ENCODE measurements around the gene ADAMTSL1.

Gene ADAMTSL1

DNA sequence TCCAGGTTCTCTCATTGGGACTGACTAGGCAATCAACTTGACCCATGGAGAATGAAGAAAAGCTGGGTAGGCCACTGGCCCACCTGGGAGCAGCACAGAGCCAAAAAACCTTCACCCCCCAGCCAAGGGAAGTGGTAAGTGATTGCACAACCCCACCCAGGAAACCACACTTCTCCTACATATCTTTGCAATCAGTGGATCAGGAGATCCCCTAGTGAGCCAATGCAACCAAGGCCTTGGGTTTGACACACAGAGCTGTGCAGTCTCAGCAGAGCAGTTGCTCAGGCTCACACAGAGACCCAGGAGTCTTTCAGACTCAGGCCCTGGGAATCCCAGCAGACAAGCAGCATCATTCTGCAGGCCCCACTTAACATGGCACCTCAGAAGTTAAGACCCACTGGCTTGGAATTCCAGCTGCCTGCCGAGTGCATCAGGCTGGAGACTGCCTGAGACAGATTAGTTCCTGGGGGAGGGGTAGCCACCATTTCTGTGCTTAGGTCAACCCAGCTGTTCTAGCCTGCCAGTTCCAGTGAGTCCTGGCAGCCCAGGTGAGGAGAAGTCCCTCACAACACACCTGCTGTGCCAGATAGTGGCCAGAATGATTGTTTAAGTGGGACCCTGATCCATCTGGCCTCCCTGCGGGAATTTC lies 422.7 kb downstream of the ADAMTSL1 start:
- TF ChIP-seq, protein P1, sequence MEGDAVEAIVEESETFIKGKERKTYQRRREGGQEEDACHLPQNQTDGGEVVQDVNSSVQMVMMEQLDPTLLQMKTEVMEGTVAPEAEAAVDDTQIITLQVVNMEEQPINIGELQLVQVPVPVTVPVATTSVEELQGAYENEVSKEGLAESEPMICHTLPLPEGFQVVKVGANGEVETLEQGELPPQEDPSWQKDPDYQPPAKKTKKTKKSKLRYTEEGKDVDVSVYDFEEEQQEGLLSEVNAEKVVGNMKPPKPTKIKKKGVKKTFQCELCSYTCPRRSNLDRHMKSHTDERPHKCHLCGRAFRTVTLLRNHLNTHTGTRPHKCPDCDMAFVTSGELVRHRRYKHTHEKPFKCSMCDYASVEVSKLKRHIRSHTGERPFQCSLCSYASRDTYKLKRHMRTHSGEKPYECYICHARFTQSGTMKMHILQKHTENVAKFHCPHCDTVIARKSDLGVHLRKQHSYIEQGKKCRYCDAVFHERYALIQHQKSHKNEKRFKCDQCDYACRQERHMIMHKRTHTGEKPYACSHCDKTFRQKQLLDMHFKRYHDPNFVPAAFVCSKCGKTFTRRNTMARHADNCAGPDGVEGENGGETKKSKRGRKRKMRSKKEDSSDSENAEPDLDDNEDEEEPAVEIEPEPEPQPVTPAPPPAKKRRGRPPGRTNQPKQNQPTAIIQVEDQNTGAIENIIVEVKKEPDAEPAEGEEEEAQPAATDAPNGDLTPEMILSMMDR (IDR thresholded peaks at IDR 0.05): no peak

DNA sequence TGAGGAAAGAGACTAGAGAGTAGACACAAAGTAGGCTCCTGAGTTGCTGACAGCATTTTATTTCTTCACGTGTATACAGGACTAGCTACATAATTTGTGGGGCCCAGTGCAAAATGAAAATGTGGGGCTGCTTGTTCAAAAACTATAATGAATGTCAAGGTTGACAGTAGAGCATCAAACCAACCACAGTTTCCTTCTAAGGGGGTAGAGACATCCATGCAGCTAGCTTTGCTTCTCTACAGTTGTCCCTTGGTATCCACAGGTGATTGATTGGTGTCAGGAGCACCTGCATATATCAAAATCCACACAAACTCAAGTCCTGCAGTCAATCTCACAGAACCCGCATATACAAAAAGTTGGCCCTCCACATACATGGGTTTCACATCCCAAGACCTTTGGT lies 429.5 kb downstream of the ADAMTSL1 start:
- TF ChIP-seq, protein P1 (IDR thresholded peaks at IDR 0.05): no peak

DNA sequence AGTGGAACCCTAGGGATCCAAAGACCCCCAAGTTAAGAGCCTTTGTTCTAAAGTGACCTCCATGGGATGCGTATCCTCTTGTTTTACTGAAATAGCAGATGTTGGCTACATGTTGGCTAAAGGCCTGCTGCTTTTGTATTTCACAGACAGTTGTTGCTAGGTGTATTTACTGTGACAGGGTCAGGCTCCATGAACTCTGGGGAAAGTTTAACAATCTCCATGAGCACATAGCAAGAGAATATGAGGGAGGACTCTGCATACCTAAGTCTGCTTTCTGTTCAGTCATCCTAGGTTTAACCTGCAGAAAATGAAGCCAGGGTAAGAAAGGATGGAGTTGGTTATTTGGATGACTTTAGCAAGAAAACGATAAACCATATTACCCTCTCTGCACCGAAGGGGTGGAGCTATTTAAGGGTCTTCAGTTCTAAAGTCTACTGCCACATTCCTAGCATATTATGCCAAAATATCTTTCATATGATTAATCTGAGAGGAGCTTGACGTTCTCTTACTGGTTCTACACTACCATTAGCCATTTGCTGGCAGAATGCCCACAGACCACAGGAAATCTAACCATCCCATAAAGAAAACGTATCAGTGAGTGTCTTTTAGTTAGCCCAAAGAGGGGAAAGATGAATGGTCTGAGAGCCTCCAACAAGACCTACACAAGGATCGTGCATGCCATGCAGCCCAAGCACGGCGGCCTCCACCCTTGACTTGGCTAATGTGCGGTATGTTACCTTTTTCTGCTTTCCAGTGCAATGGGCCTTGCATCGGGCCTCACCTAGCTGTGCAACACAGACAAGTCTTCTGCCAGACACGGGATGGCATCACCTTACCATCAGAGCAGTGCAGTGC lies 431.3 kb downstream of the ADAMTSL1 start:
- TF ChIP-seq, protein P1 (IDR thresholded peaks at IDR 0.05): no peak

DNA sequence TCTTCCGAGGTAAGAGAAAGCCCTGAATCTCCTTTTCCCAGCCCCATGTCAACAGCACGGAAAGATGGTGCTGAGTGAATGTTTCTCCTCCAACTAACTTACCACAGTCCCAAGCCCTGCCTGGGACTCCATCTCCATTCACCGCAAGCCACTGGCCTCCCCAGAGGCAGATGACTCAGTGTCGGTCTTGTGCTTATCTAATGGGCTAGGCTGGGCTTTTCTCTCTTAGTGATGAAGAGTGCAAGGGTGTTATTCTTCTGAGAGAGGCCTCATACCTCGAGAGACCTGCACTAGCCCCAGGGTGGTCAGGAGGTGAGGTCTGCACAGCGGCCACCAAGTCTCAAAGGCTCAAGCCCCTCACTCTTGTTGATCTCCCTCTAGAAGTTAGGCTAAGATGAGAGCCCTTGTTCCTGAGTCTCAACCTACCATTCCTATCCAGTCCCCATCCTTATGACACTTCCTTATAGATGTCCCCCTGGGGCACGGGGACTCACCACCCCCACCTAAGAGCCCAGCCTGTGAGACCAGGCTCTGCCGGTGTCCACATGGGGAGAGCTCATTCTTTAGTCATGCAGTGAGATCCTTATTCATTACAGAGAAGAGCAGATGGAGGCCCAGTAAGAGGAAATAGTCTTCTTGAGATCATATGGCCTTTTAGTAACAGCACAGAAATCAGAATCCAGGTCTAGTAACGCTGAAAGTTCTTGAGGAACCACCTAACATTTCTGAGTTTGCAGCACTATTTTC lies 432.1 kb downstream of the ADAMTSL1 start:
- TF ChIP-seq, protein P1 (IDR thresholded peaks at IDR 0.05): no peak

DNA sequence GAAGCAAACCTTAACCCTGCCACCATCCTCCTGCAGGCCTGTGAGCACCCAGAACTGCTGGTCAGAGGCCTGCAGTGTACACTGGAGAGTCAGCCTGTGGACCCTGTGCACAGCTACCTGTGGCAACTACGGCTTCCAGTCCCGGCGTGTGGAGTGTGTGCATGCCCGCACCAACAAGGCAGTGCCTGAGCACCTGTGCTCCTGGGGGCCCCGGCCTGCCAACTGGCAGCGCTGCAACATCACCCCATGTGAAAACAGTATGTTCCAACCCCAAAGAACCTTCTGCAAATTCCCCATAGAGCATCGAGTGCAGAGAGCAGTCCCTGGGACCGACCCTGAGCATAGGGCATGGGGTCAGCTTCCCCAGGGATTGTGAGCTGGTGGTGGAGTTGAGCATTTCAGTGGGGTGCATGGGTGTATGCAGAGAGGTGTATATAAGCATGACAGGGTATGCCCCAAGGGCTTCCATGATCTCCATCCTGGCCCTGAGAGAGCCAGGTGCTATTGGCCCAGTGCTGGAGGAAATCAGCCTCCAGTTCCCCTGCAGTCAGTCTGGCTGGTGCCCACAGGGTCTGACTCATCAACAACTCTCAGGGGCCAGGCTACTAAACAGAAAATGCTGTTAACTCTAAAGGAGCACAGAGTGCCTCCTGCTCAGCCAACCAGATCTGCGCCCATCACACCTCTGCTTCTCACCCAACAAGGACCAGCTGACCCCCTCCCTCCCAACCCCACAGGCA lies 432.9 kb downstream of the ADAMTSL1 start:
- TF ChIP-seq, protein P1 (IDR thresholded peaks at IDR 0.05): no peak

DNA sequence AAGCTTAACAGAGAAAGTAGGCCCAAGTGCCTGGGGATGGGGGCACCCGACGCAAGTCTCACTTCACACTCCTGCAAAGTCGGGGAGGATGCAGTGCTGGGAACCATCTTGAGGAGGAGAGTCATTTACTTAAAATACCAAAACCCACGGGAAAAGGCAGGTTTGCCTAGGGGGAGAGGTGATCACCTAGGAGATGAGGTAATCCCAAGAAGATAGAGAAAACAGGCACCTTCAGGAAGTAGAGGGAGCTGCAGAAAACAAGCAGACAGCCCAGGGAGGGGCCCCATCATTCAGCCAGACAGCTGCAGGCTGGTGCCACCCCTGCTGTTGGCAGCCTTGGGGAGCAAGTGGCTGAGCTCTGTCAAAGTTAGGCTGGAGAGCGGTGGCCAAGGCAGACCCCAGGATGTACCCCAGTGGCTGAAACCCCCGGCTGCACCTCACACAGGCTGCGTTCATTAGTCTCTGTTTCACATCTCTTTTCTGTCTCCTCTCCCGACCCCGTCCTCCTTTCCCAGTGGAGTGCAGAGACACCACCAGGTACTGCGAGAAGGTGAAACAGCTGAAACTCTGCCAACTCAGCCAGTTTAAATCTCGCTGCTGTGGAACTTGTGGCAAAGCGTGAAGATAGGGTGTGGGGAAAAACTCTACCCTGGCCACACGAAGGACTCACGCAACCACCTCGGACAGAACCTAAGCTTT lies 434.1 kb downstream of the ADAMTSL1 start:
- TF ChIP-seq, protein P1 (IDR thresholded peaks at IDR 0.05): no peak

Measured in LNCAP (cell line).